ENCODE data around the gene SYT11. TPM values are rescaled to one million over a fixed set of nuclear protein-coding genes. Genes with fewer than 3 reads are reported as not detected.

Gene SYT11
- total and polyA plus RNA-seq, 9 of the 15 experiments (the other 6 are each of a cell fraction or from before 2014, with no cell fraction given), result 0.05 to 0.18 (median 0.11) TPM

DNA sequence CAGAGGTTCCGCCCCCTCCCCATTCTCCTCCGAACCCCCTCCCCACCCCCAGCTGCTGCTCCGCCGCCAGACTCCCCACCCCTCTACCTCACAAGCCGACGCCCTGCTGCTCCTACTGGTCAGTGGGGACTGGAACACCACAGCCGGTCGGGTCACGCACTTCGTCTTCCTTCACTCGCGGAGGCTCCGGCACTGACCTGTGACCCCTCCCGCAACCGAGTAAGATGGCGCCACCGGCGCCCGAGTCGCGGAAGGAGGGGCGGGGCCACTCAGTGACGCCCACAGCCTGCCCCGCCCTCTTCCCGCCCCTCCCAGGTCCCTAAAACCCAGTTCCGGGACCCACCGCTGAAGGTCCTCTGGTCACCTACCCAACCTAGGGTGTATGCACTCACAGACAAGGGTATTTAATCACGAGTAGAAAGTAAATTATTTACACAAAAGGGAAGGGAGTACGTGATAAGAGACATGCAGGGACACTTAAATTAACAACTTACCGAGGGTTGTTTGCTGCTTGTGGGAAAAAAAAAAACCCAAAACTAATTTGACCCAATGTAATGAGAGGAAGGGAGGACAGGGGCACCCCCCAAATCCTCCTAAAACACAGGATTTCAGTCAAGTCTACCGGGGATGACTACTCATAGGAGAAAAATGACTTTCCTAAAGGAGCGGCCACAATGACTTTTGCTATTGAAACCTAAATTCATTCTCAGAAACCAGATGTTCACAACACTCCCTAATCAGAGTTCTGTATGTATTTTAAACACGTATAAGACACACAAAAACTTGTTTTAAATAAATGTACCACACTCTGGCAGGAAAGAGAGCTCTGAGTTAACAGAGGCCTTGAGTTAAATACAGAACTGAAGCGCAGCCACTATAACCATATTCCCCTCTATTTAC, 52.0 kb downstream of the SYT11 start, which contains the start of gene RIT1 (continued):
- TF ChIP-seq HIVEP1 (CRISPR knock-in tag; IDR thresholded peaks at IDR 0.05) (no peak), TEAD2 (tag; IDR thresholded peaks at IDR 0.05) (no peak), TRIM24 (IDR thresholded peaks at IDR 0.05) (no peak), THRB (CRISPR knock-in tag; conservative IDR thresholded peaks at IDR 0.05) (no peak), NFYB (IDR thresholded peaks at IDR 0.05; ENCODE audit: extremely low read depth, insufficient read length) (no peak), ZNF695 (CRISPR knock-in tag; IDR thresholded peaks at IDR 0.05) (no peak), ZBTB26 (CRISPR knock-in tag; IDR thresholded peaks at IDR 0.05) (no peak), ZNF311 (CRISPR knock-in tag; IDR thresholded peaks at IDR 0.05) (no peak)
- TF ChIP-seq, protein P1, sequence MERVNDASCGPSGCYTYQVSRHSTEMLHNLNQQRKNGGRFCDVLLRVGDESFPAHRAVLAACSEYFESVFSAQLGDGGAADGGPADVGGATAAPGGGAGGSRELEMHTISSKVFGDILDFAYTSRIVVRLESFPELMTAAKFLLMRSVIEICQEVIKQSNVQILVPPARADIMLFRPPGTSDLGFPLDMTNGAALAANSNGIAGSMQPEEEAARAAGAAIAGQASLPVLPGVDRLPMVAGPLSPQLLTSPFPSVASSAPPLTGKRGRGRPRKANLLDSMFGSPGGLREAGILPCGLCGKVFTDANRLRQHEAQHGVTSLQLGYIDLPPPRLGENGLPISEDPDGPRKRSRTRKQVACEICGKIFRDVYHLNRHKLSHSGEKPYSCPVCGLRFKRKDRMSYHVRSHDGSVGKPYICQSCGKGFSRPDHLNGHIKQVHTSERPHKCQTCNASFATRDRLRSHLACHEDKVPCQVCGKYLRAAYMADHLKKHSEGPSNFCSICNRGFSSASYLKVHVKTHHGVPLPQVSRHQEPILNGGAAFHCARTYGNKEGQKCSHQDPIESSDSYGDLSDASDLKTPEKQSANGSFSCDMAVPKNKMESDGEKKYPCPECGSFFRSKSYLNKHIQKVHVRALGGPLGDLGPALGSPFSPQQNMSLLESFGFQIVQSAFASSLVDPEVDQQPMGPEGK (CRISPR knock-in tag; IDR thresholded peaks at IDR 0.05; ENCODE audit: borderline replicate concordance), result no peak
- TF ChIP-seq, protein P2, sequence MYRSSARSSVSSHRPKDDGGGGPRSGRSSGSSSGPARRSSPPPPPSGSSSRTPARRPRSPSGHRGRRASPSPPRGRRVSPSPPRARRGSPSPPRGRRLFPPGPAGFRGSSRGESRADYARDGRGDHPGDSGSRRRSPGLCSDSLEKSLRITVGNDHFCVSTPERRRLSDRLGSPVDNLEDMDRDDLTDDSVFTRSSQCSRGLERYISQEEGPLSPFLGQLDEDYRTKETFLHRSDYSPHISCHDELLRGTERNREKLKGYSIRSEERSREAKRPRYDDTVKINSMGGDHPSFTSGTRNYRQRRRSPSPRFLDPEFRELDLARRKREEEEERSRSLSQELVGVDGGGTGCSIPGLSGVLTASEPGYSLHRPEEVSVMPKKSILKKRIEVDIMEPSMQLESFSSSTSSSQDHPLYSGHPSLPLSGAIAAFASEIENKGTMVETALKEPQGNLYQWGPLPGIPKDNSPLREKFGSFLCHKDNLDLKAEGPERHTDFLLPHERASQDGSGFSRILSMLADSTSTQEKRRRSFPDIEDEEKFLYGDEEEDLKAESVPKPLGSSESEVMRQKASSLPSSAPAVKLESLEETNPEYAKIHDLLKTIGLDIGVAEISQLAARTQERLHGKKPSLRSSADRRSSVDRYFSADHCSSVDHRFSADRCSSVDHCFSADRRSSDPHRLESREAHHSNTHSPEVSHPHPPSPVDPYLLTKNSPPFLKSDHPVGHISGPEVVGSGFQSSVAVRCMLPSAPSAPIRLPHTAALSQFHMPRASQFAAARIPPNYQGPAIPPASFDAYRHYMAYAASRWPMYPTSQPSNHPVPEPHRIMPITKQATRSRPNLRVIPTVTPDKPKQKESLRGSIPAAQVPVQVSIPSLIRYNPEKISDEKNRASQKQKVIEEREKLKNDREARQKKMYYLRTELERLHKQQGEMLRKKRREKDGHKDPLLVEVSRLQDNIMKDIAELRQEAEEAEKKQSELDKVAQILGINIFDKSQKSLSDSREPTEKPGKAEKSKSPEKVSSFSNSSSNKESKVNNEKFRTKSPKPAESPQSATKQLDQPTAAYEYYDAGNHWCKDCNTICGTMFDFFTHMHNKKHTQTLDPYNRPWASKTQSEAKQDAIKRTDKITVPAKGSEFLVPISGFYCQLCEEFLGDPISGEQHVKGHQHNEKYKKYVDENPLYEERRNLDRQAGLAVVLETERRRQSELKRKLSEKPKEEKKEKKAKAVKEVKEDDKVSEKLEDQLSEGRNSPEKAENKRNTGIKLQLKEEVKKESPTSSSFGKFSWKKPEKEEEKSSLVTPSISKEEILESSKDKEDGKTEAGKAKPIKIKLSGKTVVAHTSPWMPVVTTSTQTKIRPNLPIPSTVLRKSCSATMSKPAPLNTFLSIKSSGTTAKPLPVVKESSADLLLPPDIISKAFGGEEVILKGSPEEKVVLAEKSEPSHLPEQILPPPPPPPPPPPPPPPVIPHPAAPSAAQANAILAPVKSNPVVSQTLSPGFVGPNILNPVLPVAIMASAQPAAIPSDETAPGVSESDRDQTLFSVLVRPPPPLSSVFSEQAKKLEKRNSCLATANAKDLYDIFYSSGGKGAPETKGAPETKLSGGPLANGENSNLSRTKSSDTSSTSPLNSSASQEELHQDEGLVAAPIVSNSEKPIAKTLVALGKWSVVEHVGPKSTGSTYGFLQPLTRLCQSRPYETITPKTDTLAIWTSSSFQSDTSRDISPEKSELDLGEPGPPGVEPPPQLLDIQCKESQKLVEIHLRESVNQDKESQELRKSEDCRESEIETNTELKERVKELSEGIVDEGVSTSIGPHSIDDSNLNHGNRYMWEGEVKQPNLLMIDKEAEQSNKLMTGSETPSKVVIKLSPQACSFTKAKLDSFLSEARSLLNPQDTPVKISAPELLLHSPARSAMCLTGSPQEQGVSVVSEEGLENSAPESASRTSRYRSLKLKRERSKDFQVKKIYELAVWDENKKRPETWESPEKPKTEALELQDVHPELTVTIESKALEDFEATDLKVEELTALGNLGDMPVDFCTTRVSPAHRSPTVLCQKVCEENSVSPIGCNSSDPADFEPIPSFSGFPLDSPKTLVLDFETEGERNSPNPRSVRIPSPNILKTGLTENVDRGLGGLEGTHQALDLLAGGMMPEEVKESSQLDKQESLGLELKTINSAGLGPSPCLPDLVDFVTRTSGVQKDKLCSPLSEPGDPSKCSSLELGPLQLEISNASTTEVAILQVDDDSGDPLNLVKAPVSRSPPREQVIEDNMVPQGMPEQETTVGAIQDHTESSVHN (IDR thresholded peaks at IDR 0.05; ENCODE audit: borderline replicate concordance in 1 of 2, low read depth in 1 of 2), result no peak
